ENCODE data around the gene LYZL1. TPM values are rescaled to one million over a fixed set of nuclear protein-coding genes. Genes with fewer than 3 reads are reported as not detected.
A peak's percentile ranks its signal among the peaks of the same experiment; 100 is the strongest.

LYZL1 gene
- total and polyA plus RNA-seq, 2 experiments from 2014 or later, result not detected

DNA sequence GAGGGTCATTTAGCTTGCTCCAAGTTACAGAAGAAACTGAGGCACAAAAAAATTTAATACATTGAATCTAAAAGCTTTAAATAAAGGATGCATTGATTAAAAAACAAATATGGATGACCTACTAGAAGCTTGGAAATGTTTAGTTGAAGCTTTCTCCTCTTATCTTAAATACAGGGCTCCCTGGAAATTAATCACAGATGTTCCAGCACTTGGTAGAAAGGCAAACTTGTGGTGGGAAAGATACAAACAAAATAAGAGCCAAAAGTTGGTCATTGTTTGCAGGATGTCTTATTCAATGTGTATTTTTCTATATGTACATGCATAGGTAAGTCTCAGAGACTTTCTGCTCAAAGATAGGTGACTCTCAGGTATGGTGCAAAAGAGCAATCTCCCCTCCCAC, 40.7 kb upstream of the LYZL1 start:
- Histone ChIP-seq H3K9me2 (ENCODE audit: insufficient read depth) (no peaks in the 10 kb centered on the region), H3K27ac (no peak overlapping the region), H3K36me3 (ENCODE audit: low read depth) (no peaks in the 10 kb centered on the region), H3F3A (ENCODE audit: insufficient read depth) (no peaks in the 10 kb centered on the region), H3K4me2 (ENCODE audit: unreplicated experiment) (no peak overlapping the region), H3K4me1 (ENCODE audit: insufficient read depth) (no peaks in the 10 kb centered on the region), H3K4me3 (no peak overlapping the region), H3K9ac (no peak overlapping the region), H4K20me1 (ENCODE audit: insufficient read depth) (no peaks in the 10 kb centered on the region), H2AFZ (no peak overlapping the region), H3K27me3 (replicated peaks; ENCODE audit: insufficient read depth) (peaks cover 63% of the 10 kb centered on the region), H3K9me3 (ENCODE audit: low read depth) (no peaks in the 10 kb centered on the region), H3K79me2 (ENCODE audit: insufficient read depth) (no peaks in the 10 kb centered on the region)
- TF ChIP-seq EZH2 (IDR thresholded peaks at IDR 0.05; ENCODE audit: insufficient read depth, poor library complexity, severe bottlenecking) (no peak), EZH2phosphoT487 (IDR thresholded peaks at IDR 0.05; ENCODE audit: insufficient read depth, low read depth) (no peak)
- no peak for DNase-seq
- in situ Hi-C loops (cut with MboI), result no loop called here

DNA sequence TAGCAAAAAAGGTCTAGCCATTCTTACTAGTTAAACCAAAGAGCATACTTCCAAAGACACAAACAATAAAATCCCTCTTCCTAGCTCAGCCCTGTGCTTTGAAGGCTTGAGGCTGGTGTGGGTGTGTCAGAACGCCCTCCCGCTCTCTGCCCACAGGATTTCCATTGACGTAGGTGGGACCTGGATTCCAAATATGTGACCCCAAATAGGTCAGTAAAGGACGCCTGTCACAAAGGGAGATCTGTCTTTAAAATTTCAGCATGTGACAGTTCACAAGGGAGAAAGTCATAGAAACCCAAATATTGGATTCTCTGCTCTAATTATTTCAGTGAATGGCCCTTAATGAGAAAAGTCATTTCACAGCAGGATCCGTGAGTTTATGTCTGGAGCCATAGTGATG, 39.9 kb upstream of the LYZL1 start:
- Histone ChIP-seq H3K27ac (no peak overlapping the region), H3K9me2 (ENCODE audit: insufficient read depth) (no peaks in the 10 kb centered on the region), H3K79me2 (ENCODE audit: insufficient read depth) (no peaks in the 10 kb centered on the region), H3K36me3 (ENCODE audit: low read depth) (no peaks in the 10 kb centered on the region), H3K27me3 (replicated peaks; ENCODE audit: insufficient read depth) (peaks cover 69% of the 10 kb centered on the region), H3F3A (ENCODE audit: insufficient read depth) (no peaks in the 10 kb centered on the region), H3K4me1 (ENCODE audit: insufficient read depth) (no peaks in the 10 kb centered on the region), H3K4me2 (ENCODE audit: unreplicated experiment) (no peak overlapping the region), H3K9me3 (ENCODE audit: low read depth) (no peaks in the 10 kb centered on the region), H3K4me3 (no peak overlapping the region), H4K20me1 (ENCODE audit: insufficient read depth) (no peaks in the 10 kb centered on the region), H3K9ac (no peak overlapping the region), H2AFZ (no peak overlapping the region)
- TF ChIP-seq EZH2 (IDR thresholded peaks at IDR 0.05; ENCODE audit: insufficient read depth, poor library complexity, severe bottlenecking) (no peak), EZH2phosphoT487 (IDR thresholded peaks at IDR 0.05; ENCODE audit: insufficient read depth, low read depth) (no peak)
- DNase-seq, result no peak
- in situ Hi-C loops (cut with MboI), result no loop called here
- 11 to 15% methylated on average over 5 of the region's 5 CpGs for WGBS, 2 experiments (ENCODE audit: low coverage in 1 of 2, low lambda C conversion rate in 2 of 2, missing lambda C conversion rate in 2 of 2)

DNA sequence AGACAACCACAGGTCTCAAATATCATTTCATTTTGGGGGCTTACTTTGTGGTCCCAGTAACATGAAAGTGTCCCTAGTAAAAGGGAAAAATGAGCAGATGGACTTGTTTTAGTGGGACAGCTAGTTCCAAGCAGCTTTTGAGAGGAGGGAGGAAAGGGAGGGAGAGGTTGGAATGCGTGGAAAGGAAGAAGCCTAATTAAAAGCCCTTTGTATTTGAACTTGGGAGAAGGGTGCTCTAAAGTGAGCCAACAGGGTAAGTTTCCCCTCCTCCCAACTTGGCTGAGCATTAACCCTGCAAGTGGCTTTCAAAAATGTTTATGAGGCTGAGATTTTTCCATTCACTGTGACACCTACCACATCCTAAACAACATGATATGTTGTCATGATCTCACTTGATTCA, 38.8 kb upstream of the LYZL1 start:
- Histone ChIP-seq H3K4me3 (no peak overlapping the region), H3K27me3 (replicated peaks; ENCODE audit: insufficient read depth) (peaks cover 72% of the 10 kb centered on the region), H2AFZ (no peak overlapping the region), H4K20me1 (ENCODE audit: insufficient read depth) (no peaks in the 10 kb centered on the region), H3K36me3 (ENCODE audit: low read depth) (no peaks in the 10 kb centered on the region), H3K4me1 (ENCODE audit: insufficient read depth) (no peaks in the 10 kb centered on the region), H3K4me2 (ENCODE audit: unreplicated experiment) (no peak overlapping the region), H3K27ac (no peak overlapping the region), H3K9me2 (ENCODE audit: insufficient read depth) (no peaks in the 10 kb centered on the region), H3K79me2 (ENCODE audit: insufficient read depth) (no peaks in the 10 kb centered on the region), H3K9ac (no peak overlapping the region), H3K9me3 (ENCODE audit: low read depth) (no peaks in the 10 kb centered on the region), H3F3A (ENCODE audit: insufficient read depth) (no peaks in the 10 kb centered on the region)
- in situ Hi-C loops (cut with MboI), result no loop called here
- DNase-seq, result no peak
- TF ChIP-seq EZH2phosphoT487 (IDR thresholded peaks at IDR 0.05; ENCODE audit: insufficient read depth, low read depth) (no peak), EZH2 (IDR thresholded peaks at IDR 0.05; ENCODE audit: insufficient read depth, poor library complexity, severe bottlenecking) (no peak)
- 9 to 14% methylated on average over 1 of the region's 1 CpG for WGBS, 2 experiments (ENCODE audit: low coverage in 1 of 2, low lambda C conversion rate in 2 of 2, missing lambda C conversion rate in 2 of 2)

DNA sequence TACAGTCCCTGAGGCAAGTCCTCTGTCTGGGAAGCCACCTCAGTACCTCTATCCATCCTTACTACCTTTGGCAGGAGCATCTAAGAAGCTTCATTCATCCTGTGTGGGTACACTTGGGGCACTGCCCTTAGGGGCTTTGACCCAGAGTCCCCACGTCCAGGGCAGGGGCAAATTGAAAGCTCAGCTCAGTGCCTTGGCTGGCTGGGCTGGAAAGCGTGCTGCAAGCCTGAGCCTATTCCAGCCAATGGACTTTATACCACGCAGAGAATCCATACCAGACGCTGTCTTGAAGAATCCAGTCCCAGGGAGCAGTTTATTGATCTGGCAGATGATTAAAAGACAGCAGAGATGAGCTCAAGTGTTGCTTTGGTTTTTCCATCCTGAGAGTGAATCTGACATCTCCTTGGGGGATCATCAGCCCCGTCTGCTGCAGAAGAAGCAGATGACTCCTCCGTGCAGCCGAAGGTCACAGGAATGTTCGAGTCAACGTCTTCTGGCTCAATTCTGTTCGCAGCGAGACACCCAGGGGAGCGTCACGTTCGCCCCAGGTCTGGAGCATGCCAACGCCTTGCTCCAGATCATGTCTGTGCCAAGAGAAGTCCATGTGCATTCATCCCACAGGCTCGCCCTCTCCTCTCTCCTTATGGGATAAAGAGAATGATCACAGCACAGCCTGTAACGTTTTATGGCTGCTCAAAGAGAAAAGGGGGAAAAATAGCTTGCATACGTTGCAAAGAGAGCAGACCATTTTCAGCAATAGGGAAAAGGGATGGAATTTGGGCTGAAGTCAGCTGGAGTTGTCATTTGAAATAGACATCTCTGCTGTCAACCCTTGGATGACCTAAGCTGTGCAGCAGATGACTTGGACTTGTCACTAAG, 35.8 kb upstream of the LYZL1 start:
- peak; percentile 18 for DNase-seq
- no peaks in the 10 kb centered on the region for H3K9me2 ChIP-seq (ENCODE audit: insufficient read depth)
- H3K27me3 ChIP-seq (replicated peaks; ENCODE audit: insufficient read depth), result peaks cover 72% of the 10 kb centered on the region
- TF ChIP-seq EZH2phosphoT487 (IDR thresholded peaks at IDR 0.05; ENCODE audit: insufficient read depth, low read depth) (no peak), EZH2 (IDR thresholded peaks at IDR 0.05; ENCODE audit: insufficient read depth, poor library complexity, severe bottlenecking) (no peak)
- H3K27ac ChIP-seq, result no peak overlapping the region
- H3K4me2 ChIP-seq (ENCODE audit: unreplicated experiment), result no peak overlapping the region
- H3K9ac ChIP-seq, result no peak overlapping the region
- peaks cover 5% of the 10 kb centered on the region; the same call in 1 of the 2 replicates for H3F3A ChIP-seq (ENCODE audit: insufficient read depth)
- no peaks in the 10 kb centered on the region for H4K20me1 ChIP-seq (ENCODE audit: insufficient read depth)
- H3K36me3 ChIP-seq (ENCODE audit: low read depth), result no peaks in the 10 kb centered on the region
- no peaks in the 10 kb centered on the region for H3K79me2 ChIP-seq (ENCODE audit: insufficient read depth)
- in situ Hi-C loops (cut with MboI), result no loop called here
- H3K4me1 ChIP-seq (ENCODE audit: insufficient read depth), result peaks cover 14% of the 10 kb centered on the region
- no peak overlapping the region for H2AFZ ChIP-seq
- 1 to 2% methylated on average over 18 of the region's 18 CpGs for WGBS, 2 experiments (ENCODE audit: low coverage in 1 of 2, low lambda C conversion rate in 2 of 2, missing lambda C conversion rate in 2 of 2)
- H3K9me3 ChIP-seq (ENCODE audit: low read depth), result no peaks in the 10 kb centered on the region
- no peak overlapping the region for H3K4me3 ChIP-seq
